HG03103 (cell line): ENCODE data around the gene SLC15A3.

Experiments used
- ATAC-seq: cut with Tn5 transposase; IDR thresholded peaks from one replicate; pipeline ENCODE4 v1.9.1; 2021; ENCODE audit warnings: low read depth; ENCODE audit not compliant: unreplicated experiment

The SLC15A3 gene

GRCh38 chr11:60899046-60899936 lies 52.7 kb downstream of the SLC15A3 start:
- ATAC-seq, result no peak

GRCh38 chr11:60897496-60897895 lies 54.5 kb downstream of the SLC15A3 start:
- no peak for ATAC-seq

- no peak for ATAC-seq
Observed at GRCh38 chr11:60895687-60896086, 56.3 kb downstream of the SLC15A3 start.

GRCh38 chr11:60891103-60891741 lies 60.8 kb downstream of the SLC15A3 start:
- no peak for ATAC-seq

GRCh38 chr11:60890696-60891095 lies 61.3 kb downstream of the SLC15A3 start:
- no peak for ATAC-seq

GRCh38 chr11:60889869-60890311 lies 62.1 kb downstream of the SLC15A3 start:
- ATAC-seq, result no peak

GRCh38 chr11:60887556-60887955 lies 64.4 kb downstream of the SLC15A3 start:
- ATAC-seq, result no peak
